NCI-H1694 (cell line): ENCODE results near the gene ZNF783.
"Not testable (repeated sequence)": the region's sequence is repeated elsewhere in the genome, so short reads cannot be mapped to it uniquely, and the experiment has no call there.

Source experiments
- DNase-seq: peaks from one replicate; lab custom pipeline; 2025; lab: John Stamatoyannopoulos, UW

Gene ZNF783

GRCh38 chr7:149240637-149241036 is 21.4 kb upstream of the ZNF783 start:
- DNase-seq, result no peak

GRCh38 chr7:149241696-149242095 is 20.3 kb upstream of the ZNF783 start:
- DNase-seq, result no peak

- DNase-seq, result no peak
These were observed 16.8 kb upstream of the ZNF783 start for GRCh38 chr7:149245244-149245643.

DNA sequence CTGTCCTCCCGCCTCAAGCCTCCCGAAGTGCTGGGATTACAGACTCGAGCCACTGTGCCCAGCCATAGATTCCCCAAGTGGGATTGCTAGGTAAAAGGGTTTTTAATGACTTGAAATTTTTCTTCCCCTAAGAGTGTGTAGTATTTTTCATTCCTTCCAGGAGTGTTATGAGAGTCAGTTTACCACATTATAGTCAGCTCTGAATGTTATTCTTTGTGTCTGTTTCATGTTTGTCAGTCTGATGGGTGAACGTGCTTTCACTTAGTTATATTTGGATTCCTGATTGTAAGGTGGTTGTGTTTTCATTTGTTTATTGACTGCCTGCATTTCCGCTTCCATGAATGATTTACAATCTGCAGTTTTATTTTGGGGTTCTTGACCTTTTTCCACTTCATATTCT is 16.3 kb upstream of the ZNF783 start:
- DNase-seq, result no peak

DNA sequence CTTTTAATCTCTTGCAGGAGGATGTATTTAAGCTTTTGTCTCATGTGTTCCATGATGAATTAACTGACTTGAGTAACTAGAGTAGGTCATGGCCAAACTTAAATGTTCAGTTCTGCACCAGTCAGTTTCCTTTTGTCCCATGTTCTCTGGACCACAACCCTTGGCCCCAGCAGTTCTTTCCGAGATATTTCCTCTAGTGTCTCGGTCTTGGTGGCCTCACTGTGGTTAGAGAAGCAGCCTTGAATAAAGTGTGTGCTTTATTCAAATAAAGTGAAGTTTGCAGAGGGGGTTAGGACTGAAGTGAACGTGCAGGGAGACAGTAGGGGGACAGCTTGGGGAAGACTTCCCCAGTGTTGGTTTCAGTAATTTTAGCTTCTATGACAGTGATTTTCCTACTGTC is 13.2 kb upstream of the ZNF783 start:
- no peak for DNase-seq

DNA sequence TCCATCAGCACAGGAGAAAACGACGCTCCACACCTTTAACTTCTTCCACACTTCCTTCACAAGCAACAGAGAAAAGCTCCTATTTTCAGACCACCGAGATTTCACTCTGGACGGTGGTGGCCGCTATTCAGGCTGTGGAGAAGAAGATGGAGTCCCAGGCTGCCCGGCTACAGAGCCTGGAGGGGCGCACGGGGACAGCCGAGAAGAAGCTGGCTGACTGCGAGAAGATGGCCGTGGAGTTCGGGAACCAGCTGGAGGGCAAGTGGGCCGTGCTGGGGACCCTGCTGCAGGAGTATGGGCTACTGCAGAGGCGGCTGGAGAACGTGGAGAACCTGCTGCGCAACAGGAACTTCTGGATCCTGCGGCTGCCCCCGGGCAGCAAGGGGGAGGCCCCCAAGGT is 11.8 kb upstream of the ZNF783 start:
- DNase-seq, result not testable (repeated sequence)

DNA sequence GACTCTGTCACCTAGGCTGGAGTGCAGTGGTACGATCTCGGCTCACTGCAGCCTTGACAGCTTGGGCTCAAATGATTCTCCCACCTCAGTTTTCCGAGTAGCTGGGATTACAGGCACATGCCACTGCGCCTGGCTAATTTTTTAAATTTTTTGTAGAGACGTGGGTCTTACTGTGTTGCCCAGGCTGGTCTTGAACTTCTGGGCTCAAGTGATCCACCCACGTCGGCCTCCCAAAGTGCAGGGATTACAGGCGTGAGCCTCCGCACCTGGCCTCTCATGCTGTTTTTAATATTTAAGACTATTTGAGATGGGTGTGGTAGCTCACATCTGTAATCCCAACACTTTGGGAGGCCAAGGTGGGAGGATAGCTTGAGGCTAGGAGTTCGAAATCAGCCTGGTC is 10.5 kb upstream of the ZNF783 start:
- DNase-seq, result not testable (repeated sequence)

DNA sequence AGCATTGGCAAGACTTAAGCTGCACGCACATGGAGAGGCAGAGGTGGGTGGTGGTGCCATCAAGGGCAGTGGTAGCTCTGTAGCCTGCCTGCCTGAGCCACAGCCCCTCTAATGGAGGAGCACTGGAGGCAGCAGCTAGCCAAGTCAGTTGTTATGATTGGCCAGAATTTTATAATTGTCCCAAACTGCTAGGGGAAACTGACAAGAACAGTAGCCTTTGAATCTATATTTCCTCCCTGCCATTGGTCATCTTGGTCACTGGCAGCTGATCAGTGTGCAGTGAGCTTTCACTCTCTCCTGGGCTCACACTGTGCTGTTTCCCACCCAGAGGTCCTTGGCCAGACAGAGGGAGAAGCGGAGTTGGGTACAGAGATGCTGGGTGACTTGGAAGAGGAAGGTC is 9.6 kb upstream of the ZNF783 start:
- DNase-seq, result no peak

- no peak for DNase-seq
These were observed 8.3 kb upstream of the ZNF783 start for GRCh38 chr7:149253665-149254064.

GRCh38 chr7:149254181-149254858 is 7.7 kb upstream of the ZNF783 start:
- DNase-seq, result no peak

DNA sequence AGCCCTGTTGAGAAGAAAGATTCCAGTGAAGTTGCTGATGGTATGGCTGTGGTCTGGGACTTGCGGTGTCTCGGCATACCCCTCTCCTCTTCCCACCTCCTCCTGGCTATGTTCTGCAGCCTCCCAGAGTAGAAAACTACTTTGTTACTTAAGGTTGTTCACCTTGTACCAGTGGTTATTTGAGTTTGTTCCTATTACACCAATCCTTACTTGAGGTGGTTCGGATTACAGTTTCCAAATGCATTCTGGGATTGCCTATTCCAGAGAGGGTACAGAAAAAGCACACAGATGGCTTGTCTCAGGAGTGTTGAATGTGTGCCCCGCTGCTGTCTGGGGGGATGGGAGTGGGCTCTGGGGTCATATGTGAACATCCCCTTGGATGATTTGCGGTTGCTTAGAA is 6.8 kb upstream of the ZNF783 start:
- no peak for DNase-seq

- no peak for DNase-seq
These were observed 5.4 kb upstream of the ZNF783 start for GRCh38 chr7:149256568-149256967.

GRCh38 chr7:149257146-149257545 is 4.8 kb upstream of the ZNF783 start:
- no peak for DNase-seq

DNA sequence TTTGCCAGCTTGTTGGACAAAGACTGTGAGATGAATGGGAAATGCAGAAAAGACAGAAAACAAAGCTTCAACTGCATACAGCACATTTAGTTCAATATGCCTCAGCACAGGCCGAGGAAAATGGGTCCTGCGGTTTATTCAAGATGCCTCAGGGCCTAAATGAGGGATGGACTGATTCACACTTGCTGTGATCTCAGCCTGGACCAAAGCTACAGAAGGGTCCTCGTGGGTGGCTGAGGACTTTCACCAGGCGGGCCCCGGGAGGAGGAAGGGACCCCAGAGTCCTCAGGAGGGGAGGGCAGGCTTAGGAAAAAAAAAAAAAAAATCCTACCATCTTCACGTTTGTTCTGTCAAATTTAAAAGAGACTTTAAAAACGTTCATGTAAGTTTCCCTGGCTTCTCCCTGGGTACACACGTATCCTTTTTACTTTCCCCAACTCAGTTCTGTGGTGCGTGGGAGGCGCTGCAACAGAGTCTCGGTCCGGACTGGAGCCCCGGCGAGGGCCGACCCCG is 624 bp upstream of the ZNF783 start:
- DNase-seq, result no peak

GRCh38 chr7:149266451-149266850 is 4.5 kb downstream of the ZNF783 start:
- DNase-seq, result no peak

DNA sequence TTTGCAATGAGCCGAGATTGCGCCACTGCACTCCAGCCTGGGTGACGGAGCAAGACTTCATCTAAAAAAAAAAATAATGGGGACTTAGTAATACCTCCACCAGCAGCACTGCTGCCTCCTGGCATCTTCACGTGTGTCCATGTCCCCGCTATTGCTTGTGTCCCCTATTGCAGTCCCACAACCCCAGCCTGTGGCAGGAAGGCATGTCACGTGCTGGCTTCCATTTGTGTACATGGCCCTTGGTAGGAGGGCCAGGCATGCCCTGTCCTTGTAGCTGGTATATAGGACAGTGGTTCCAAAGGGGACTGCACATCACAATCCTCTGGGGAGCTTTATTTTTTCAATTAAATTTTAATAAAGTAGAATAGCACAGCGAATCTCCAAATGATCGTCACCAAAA is 5.7 kb downstream of the ZNF783 start:
- no peak for DNase-seq

DNA sequence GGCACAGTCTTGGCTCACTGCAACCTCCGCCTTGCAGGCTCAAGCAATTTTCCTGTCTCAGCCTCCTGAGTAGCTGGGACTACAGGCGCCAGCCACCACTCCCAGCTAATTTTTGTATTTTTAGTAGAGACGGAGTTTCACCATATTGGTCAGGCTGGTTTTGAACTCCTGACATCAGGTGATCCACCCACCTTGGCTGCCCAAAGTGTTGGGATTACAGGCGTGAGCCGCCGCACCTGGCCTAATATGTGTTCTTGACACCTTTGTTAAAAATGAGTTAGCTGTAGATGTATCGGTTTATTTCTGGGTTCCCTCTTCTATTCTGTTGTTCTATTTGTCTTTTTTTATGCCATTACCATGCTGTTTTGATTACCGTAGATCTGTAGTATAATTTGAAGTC is 12.4 kb downstream of the ZNF783 start:
- not testable (repeated sequence) for DNase-seq

- DNase-seq, result no peak
These were observed 15.9 kb downstream of the ZNF783 start for GRCh38 chr7:149277871-149278270.

GRCh38 chr7:149278396-149278795 is 16.4 kb downstream of the ZNF783 start:
- DNase-seq, result no peak

DNA sequence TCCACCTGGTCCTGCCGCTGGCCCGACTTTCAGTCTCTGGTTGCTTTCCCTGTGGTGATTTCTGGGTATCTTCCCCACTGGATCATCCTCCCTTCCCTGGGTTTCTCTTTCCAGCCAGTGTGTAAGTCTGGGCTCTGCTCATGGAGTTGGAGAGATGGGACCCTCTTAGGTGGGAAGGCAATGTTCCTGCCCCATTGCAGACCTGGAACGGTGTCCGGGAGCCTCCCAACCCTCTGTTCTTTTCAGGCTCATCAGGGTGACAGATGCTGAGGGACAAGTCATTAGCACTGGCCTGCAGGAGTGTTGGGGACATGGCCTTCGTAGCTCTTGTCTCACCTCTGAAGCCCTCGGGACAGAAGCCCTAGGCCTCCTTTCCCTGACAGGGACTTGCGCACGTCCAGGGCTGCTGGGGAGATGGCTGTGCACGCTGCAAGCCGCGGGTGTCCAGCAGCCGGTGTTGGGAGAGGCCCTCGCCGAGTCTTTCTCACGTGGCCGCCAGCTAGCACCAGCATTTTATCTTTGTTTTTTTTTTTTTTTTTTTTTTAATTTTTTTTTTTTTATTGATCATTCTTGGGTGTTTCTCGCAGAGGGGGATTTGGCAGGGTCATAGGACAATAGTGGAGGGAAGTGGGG is 17.2 kb downstream of the ZNF783 start:
- DNase-seq, result no peak

- DNase-seq, result no peak
These were observed 18.2 kb downstream of the ZNF783 start for GRCh38 chr7:149280151-149280550.

GRCh38 chr7:149280661-149281507 is 18.9 kb downstream of the ZNF783 start:
- no peak for DNase-seq
